ENCODE data around the gene SDSL.

DNA sequence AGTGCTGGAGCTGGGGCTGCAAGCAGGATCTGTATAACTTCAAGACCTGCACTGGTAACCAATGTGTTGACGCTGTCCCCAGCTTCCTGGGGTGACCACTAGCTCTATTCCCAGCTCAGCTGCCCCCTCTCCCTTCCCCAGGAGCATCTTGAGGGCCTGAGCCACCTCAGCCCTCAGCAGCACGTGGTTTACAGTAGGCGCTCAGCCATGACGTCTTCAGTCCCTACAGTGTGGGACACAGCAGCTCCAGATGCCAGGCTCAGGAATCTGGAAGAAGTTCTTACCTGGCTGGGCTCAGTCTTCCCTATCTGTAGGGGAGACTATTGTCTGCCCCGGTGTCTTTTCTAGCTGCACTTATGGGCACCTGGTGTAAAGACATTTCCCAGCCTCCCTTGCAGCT lies 27.1 kb upstream of the SDSL start:
- TF ChIP-seq ZNF70 (CRISPR knock-in tag; IDR thresholded peaks at IDR 0.05) = no peak
- TF ChIP-seq ZC3H10 (CRISPR knock-in tag; IDR thresholded peaks at IDR 0.05) = no peak
- no peak for TF ChIP-seq RARB (CRISPR knock-in tag; IDR thresholded peaks at IDR 0.05)
- TF ChIP-seq, protein P1, sequence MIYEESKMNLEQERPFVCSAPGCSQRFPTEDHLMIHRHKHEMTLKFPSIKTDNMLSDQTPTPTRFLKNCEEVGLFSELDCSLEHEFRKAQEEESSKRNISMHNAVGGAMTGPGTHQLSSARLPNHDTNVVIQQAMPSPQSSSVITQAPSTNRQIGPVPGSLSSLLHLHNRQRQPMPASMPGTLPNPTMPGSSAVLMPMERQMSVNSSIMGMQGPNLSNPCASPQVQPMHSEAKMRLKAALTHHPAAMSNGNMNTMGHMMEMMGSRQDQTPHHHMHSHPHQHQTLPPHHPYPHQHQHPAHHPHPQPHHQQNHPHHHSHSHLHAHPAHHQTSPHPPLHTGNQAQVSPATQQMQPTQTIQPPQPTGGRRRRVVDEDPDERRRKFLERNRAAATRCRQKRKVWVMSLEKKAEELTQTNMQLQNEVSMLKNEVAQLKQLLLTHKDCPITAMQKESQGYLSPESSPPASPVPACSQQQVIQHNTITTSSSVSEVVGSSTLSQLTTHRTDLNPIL (CRISPR knock-in tag; IDR thresholded peaks at IDR 0.05; ENCODE audit: low read depth) = no peak
- no peak for TF ChIP-seq GLIS3 (CRISPR knock-in tag; IDR thresholded peaks at IDR 0.05)
- TF ChIP-seq, protein P2, sequence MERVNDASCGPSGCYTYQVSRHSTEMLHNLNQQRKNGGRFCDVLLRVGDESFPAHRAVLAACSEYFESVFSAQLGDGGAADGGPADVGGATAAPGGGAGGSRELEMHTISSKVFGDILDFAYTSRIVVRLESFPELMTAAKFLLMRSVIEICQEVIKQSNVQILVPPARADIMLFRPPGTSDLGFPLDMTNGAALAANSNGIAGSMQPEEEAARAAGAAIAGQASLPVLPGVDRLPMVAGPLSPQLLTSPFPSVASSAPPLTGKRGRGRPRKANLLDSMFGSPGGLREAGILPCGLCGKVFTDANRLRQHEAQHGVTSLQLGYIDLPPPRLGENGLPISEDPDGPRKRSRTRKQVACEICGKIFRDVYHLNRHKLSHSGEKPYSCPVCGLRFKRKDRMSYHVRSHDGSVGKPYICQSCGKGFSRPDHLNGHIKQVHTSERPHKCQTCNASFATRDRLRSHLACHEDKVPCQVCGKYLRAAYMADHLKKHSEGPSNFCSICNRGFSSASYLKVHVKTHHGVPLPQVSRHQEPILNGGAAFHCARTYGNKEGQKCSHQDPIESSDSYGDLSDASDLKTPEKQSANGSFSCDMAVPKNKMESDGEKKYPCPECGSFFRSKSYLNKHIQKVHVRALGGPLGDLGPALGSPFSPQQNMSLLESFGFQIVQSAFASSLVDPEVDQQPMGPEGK (CRISPR knock-in tag; IDR thresholded peaks at IDR 0.05; ENCODE audit: borderline replicate concordance) = no peak
